Lower lobe of right lung (tissue), 2 donors: Measurements from ENCODE around the gene DALRD3. TPM values are rescaled to one million over a fixed set of nuclear protein-coding genes. Genes with fewer than 3 reads are reported as not detected.

Source experiments
- ATAC-seq, 2 donors: fragments of 200-7000 bp; cut with Tn5 transposase; one replicate each; pipeline ENCODE4 v1.9.1; 2020 to 2022; ENCODE audit warnings: mild to moderate bottlenecking in 2 of 2, moderate library complexity in 2 of 2
- DNase-seq: peaks from one replicate; pipeline ENCODE4 v3.0.0-alpha.2; 2020
- H3K27ac ChIP-seq: fragments of 200-600 bp; one replicate; pipeline ENCODE4 v1.8.0; 2022
- H3K27me3 ChIP-seq: fragments of 200-600 bp; one replicate; pipeline ENCODE4 v1.8.0; 2022; ENCODE audit warnings: low read depth
- H3K36me3 ChIP-seq: fragments of 200-600 bp; one replicate; pipeline ENCODE4 v1.8.0; 2022; ENCODE audit warnings: mild to moderate bottlenecking
- H3K4me1 ChIP-seq: fragments of 200-600 bp; one replicate; pipeline ENCODE4 v1.8.0; 2022
- H3K4me3 ChIP-seq: fragments of 200-600 bp; one replicate; pipeline ENCODE4 v1.8.0; 2022; ENCODE audit warnings: mild to moderate bottlenecking
- H3K9me3 ChIP-seq: fragments of 200-600 bp; one replicate; pipeline ENCODE4 v1.8.0; 2022
- intact Hi-C: fragments of 100-400 bp; cut with DNase I; formaldehyde crosslinking; loops from one replicate; pipeline ENCODE4 v1.11.0; 2022
- microRNA-seq: library from miRNA; unstranded; fragments of <30 nt; microRNA quantifications from one replicate; pipeline ENCODE4 v1.2.0, GENCODE V29; 2020; ENCODE audit warnings: borderline number of aligned reads
- total RNA-seq: library from RNA; stranded (reverse); fragmentation: NEBNext Ultra II Directional; extraction: Animal tissue kit (Norgen Biotek cat#: 25700); gene quantifications from one replicate; pipeline ENCODE4 v1.2.1, GENCODE V29; 2021
- TF ChIP-seq, protein P1 (sequence below): fragments of 200-600 bp; IDR thresholded peaks from one replicate; pipeline ENCODE4 v1.8.0; 2022; ENCODE audit warnings: antibody characterized with exemption, mild to moderate bottlenecking
- donor health status: DM: no; HTN: yes; CAD: no; lungs with severe emphysema.

The DALRD3 gene
- total RNA-seq, 1 donor from 2014 or later, result 28.1 TPM

DNA sequence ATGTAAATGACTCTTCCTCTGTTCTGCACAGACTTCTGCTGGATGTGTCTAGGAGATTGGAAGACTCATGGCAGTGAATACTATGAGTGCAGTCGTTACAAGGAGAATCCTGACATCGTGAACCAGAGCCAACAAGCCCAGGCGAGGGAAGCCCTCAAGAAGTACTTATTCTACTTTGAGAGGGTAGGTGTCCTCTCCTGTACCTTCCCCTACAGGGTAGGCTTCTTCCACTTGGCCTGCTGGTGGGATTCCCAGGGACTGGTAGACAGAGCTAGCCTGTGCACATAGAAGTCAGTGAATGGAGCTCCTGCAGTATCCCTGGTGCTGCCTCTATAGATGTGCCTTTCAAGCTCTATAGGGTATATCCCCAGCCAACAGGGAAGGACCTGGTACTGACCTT, 38.9 kb downstream of the DALRD3 start:
- H3K9me3 ChIP-seq, result no peaks in the 10 kb centered on the region
- intact Hi-C loops, result no loop called here
- no peaks in the 10 kb centered on the region for H3K4me1 ChIP-seq
- DNase-seq (no peak), ATAC-seq (no peak)
- H3K27me3 ChIP-seq, result no peaks in the 10 kb centered on the region
- TF ChIP-seq, protein P1, sequence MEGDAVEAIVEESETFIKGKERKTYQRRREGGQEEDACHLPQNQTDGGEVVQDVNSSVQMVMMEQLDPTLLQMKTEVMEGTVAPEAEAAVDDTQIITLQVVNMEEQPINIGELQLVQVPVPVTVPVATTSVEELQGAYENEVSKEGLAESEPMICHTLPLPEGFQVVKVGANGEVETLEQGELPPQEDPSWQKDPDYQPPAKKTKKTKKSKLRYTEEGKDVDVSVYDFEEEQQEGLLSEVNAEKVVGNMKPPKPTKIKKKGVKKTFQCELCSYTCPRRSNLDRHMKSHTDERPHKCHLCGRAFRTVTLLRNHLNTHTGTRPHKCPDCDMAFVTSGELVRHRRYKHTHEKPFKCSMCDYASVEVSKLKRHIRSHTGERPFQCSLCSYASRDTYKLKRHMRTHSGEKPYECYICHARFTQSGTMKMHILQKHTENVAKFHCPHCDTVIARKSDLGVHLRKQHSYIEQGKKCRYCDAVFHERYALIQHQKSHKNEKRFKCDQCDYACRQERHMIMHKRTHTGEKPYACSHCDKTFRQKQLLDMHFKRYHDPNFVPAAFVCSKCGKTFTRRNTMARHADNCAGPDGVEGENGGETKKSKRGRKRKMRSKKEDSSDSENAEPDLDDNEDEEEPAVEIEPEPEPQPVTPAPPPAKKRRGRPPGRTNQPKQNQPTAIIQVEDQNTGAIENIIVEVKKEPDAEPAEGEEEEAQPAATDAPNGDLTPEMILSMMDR, result no peak
- peaks cover 98% of the 10 kb centered on the region for H3K36me3 ChIP-seq
- H3K27ac ChIP-seq, result no peak overlapping the region
- no peak overlapping the region for H3K4me3 ChIP-seq

DNA sequence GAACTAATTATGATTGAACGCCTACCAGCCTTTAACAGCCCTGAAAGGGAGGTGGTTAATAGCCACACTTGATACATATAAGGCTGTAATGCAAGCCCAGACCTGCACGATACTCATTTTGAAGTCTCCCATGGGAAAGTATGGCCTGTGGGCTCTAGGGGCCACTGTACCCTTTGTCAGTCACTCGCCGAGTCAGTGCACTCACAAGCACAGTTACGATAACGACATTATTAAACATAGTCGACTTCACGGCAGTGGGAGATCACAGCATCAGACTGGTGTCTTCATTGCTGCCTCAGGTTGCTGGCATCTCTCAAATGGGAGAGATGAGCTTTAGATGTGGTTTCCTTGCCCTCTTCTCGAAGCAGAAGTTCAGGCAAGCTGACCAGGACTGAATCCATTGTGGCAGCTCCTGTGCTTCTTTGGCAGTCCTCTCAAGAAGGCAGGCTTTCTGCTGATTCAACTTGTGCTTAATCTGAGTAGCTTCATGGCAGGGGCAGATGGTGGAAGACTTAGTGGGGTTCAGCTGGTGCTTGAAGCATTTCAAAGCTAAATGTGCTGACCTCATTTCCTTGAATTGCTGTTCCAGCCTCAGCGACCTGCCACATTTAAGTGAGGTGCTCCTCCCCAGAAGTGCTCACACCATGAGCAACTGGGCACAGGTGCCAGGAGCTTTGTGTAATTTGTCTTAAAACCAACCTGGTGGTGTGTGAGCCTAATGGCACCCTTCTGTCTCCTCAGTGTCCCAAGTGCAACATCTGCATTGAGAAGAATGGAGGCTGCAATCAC, 44.1 kb downstream of the DALRD3 start:
- intact Hi-C loops, result no loop called here
- TF ChIP-seq, protein P1, result no peak
- H3K4me3 ChIP-seq, result no peak overlapping the region
- DNase-seq (no peak), ATAC-seq (no peak)
- H3K4me1 ChIP-seq, result no peaks in the 10 kb centered on the region
- H3K36me3 ChIP-seq, result peaks cover 98% of the 10 kb centered on the region
- H3K9me3 ChIP-seq, result no peaks in the 10 kb centered on the region
- no peaks in the 10 kb centered on the region for H3K27me3 ChIP-seq
- no peak overlapping the region for H3K27ac ChIP-seq

DNA sequence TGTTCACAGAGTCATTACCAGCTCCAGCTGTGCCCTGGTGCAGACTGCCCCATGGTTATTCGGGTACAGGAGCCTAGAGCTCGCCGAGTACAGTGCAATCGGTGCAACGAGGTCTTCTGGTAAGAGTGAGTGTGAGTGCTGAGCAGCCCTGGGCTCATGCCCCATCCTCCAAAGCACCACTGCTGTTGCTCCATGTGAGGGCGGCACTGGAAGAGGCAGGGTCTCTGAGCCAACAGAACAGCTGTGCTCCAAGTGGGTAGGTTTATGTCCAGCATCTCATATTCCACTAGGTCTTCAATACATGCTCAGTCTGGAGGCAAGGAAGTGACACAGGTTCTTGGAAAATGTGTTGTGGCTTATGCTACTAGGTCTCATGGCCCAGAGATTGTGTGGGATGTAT, 47.8 kb downstream of the DALRD3 start:
- DNase-seq, result no peak
- ATAC-seq, result no peak
- H3K4me3 ChIP-seq, result no peak overlapping the region
- no peaks in the 10 kb centered on the region for H3K27me3 ChIP-seq
- TF ChIP-seq, protein P1, result no peak
- intact Hi-C loops, result no loop called here
- no peak overlapping the region for H3K27ac ChIP-seq
- H3K4me1 ChIP-seq, result no peaks in the 10 kb centered on the region
- H3K36me3 ChIP-seq, result peaks cover 100% of the 10 kb centered on the region
- H3K9me3 ChIP-seq, result no peaks in the 10 kb centered on the region

DNA sequence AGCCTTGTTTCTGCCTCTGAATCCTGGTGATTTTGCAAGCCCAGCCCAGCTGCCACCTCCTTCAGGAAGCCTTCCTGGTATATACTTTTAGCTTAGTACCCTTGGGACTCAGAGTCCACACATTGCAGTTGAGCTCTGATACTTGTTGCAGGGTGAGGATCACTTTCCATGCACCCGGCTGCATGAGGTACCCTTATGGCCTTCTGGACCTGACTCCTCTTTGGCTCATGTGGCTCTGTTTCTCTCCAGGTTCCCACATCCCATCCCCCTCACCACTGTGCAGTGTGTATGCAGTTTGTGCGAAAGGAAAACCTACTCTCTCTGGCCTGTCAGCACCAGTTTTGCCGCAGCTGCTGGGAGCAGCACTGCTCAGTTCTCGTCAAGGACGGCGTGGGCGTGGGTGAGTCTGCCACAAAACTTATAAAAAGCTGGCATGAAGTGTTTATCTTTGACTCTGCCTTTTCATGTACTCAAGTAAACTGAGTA, 51.5 kb downstream of the DALRD3 start:
- Histone ChIP-seq H3K9me3 (no peaks in the 10 kb centered on the region), H3K36me3 (peaks cover 96% of the 10 kb centered on the region), H3K4me3 (no peak overlapping the region), H3K27ac (no peak overlapping the region), H3K27me3 (no peaks in the 10 kb centered on the region), H3K4me1 (no peaks in the 10 kb centered on the region)
- DNase-seq (no peak), ATAC-seq (peak in 1 of 2 donors; percentile 54)
- TF ChIP-seq, protein P1, result no peak
- intact Hi-C loops, result no loop called here

DNA sequence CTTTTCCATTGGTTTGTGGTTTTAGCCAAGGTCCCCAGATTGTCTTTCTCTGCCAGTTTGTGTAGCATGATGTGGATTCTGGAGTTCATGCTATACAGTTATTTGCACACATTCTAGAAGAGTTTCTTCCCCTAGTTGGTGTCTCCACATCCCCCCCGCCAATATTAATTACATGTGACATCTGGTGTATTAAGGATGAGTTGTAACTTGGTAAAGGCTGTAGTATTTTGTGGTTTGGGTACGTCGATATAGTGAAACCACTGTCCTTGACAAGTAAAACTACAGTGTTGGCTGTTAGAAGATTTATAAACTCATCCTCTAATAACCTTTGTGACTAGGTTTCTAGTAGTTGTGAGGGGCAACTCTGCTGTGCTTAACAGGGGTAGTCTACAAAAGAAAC, 52.0 kb downstream of the DALRD3 start:
- TF ChIP-seq, protein P1, result no peak
- peaks cover 96% of the 10 kb centered on the region for H3K36me3 ChIP-seq
- no peaks in the 10 kb centered on the region for H3K4me1 ChIP-seq
- H3K27ac ChIP-seq, result no peak overlapping the region
- H3K27me3 ChIP-seq, result no peaks in the 10 kb centered on the region
- no peak for ATAC-seq
- no peak for DNase-seq
- no peaks in the 10 kb centered on the region for H3K9me3 ChIP-seq
- no peak overlapping the region for H3K4me3 ChIP-seq
- intact Hi-C loops, result no loop called here

Small RNAs within 50 kb of the gene (microRNA-seq; reads per million reads assigned to microRNA genes)
- gene MIR191 (8,247 reads per million, percentile 95 among the genes with 10 or more reads in this experiment), gene MIR425 (1,551 reads per million, percentile 82 among the genes with 10 or more reads in this experiment)

Other genes starting within 250 kb of the DALRD3 start
- gene PRKAR2A, start 170.7 kb downstream of the DALRD3 start, total RNA-seq, result 45.5 TPM
- gene SLC25A20, start 119.7 kb downstream of the DALRD3 start, total RNA-seq, result 29.0 TPM
- 87.4 TPM for gene ARIH2, start 99.7 kb downstream of the DALRD3 start, total RNA-seq
- gene P4HTM, start 28.3 kb downstream of the DALRD3 start, total RNA-seq, result 44.0 TPM
- gene WDR6, start 11.2 kb downstream of the DALRD3 start, total RNA-seq, result 157 TPM
- gene NDUFAF3, start 3.5 kb upstream of the DALRD3 start, total RNA-seq, result 85.6 TPM
- gene IMPDH2, start 10.8 kb upstream of the DALRD3 start, total RNA-seq, result 112 TPM
- 85.4 TPM for gene QRICH1, start 75.5 kb upstream of the DALRD3 start, total RNA-seq
- gene QARS1, start 86.2 kb upstream of the DALRD3 start, total RNA-seq, result 198 TPM
- gene USP19, start 102.2 kb upstream of the DALRD3 start, total RNA-seq, result 60.4 TPM
- gene LAMB2, start 114.5 kb upstream of the DALRD3 start, total RNA-seq, result 410 TPM
- gene CCDC71, start 147.8 kb upstream of the DALRD3 start, total RNA-seq, result 23.4 TPM
- gene KLHDC8B, start 153.0 kb upstream of the DALRD3 start, total RNA-seq, result 34.8 TPM